COLO668 (cell line): ENCODE results near the gene TNXB.
"Not testable (repeated sequence)": the region's sequence is repeated elsewhere in the genome, so short reads cannot be mapped to it uniquely, and the experiment has no call there.

Experiments used
- DNase-seq: peaks from one replicate; lab custom pipeline; 2025; ENCODE audit not compliant: unreplicated experiment; lab: John Stamatoyannopoulos, UW

Gene TNXB

DNA sequence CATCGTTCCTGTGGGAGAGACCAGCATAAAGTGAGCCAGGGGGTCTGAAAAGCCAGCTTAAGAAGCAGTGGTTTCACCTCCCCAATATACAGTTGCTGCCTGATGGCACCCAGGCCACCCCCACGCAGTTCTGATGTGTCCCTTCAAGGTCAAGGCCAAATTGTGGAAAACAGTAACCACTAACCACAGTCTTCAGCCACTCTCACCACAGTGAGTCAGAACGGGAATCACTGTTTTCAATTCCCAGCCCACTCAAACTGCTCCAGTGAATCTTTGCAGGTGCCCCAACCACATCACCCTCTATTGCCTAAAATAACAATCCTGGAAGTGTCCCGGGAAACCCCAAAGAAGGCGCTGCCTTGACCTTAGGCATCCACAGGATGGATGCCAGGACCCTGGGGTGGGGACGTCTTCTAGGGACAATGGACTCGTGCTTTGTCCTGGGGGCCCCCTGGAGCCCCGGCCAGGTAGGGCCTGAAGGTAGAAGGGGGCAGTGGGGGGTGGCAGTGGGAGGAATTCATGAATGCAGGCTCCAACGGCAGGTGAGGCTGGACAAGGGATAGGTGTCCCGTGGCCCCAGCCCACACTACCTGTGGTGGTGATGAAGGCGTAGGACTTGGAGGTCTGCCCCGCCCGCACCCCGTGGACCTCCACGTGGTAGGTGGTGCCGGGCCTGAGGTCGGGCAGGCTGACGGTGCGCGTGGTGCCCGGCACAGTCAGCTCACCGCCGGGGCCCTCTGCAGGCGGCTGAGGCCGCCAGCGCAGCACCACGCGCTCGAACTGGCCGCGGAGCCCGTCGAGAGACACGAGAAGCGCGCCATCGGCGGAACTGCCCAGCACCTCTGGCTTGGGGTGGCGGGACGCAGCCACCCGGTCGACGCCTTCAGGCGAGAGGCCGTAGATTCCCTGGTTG is 22.2 kb downstream of the TNXB start:
- no peak for DNase-seq

DNA sequence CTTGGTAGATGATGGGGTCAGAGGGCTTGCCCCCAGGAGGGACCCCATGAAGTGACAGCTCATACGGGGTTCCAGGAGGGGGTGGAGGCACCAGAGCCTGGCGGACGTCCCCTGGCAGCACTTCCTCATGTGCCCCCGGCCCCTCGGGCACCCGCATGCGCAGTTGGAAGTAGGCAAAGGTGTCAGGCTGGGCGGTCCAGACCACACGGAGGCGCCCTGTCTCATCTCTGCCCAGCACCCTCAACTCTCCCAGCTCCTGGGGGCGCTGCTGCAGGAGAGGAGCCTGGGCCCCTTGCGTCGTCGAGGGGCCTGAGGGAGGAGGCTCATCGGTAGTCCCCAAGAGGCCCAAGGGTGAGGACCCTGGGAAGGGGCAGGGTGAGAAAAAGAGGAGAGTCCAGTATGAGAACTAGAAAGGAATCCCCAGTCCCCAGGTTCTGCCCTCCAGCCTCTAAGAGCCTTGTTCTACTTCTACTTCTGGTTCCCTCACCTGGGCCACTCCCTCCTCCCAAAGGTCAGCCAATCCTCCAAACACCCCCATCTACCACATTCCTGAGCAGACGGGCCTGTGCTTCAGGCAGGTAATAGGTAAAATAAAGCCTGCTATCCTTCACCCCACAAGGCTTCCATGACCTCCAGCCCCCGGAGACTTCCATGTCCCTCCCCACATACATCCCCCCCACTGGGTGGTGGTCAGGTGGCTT is 23.2 kb downstream of the TNXB start:
- no peak for DNase-seq

DNA sequence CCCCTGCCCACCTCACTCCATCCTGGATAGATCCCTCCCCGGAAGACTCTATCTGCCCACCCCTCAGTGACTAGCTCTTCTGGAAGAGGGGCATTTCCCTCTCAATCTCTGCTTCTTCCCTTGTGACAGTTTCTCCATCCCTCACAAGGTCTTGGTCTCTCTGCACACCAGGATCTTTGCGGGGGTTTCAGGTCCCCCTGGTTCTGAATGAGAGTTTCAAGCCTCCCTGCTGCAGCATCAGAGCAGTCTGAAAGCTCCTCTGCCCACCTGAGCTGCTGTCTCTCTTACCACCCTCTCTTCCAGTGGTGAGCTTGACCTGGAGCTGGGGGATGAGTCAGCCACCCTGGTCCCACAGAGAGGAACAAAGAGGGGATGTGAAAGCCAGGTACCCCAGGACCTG is 24.4 kb downstream of the TNXB start:
- DNase-seq = no peak

DNA sequence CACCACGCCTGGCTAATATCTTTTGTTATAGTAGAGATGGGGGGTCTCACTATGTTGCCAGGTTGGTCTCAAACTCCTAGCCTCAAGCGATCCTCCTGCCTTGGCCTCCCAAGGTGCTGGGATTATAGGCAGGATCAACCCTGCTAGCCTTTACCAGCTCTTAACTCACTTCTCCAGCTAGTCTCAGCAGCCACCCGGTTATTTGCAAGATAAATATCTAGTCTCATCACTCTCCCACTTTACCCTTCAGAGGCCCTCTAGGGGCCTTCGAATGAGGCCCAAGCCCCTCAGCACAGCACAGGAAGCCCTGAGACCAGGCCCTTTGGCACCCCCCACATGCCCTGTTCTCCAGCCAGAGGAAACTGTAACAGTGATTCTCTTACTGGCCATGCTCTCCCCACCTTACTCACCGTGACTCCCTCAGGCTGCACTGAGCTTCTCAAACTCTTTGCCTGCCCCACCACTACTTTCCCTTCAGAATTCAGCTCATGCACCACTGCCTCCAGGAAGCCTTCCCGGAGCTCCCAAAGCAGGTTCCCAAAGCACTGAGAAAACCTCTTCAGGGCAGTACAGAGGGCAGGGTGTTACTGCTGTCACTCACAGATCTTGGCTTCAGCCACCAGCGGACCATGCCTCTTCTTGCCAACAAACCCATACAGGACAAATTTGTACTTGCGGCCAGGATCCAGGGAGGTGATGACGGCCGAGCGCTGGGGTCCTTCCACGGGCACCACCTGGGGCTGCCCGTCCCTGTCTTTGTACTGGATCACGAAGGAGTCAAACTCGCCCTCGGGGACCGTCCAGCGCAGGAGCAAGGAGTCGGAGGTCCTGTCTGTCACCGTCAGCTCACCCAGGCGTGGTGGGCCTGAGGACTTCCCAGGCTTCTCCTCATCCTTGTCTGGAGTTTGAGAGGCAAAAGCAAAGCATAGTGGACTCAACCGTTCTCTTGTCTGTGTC is 25.0 kb downstream of the TNXB start:
- no peak for DNase-seq

DNA sequence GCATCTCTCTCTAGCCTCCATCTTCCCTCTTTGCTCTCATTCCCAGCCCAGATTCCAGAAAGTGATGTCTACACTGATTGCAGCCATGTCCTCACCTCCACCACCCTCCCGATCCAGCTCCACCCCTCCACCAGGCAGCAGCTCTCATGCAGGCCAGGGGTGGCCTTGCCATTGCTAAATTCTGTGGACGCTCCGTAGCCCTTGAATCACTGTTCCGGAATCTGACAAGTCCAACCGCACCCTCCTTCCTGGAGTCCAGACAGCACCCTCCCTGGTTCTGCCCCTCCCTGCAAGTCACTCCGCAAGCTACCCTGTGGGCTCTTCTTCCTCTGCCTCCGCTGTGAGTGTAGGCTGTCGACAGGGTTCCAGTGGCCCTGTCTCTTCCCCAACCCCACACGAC is 26.2 kb downstream of the TNXB start:
- DNase-seq = no peak

DNA sequence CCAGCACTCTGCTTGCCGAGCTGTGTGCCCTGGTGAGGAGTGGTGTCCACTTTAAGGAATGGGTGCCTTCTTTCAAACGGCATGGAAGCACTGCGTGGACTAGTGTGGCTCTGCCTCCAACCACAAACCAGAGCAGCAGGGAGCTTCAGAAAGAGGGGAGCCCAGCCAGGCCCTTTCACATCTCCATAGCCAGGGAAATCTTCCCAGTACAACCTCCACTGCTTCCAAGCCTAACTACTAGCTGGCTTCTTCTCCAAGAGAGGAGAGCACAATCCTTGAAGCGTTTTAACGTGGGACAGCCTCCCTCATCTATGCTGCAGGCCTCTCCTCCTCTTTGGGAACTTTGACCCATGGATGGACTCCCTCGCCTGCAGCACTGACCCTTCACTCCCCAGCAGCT is 26.7 kb downstream of the TNXB start:
- no peak for DNase-seq

DNA sequence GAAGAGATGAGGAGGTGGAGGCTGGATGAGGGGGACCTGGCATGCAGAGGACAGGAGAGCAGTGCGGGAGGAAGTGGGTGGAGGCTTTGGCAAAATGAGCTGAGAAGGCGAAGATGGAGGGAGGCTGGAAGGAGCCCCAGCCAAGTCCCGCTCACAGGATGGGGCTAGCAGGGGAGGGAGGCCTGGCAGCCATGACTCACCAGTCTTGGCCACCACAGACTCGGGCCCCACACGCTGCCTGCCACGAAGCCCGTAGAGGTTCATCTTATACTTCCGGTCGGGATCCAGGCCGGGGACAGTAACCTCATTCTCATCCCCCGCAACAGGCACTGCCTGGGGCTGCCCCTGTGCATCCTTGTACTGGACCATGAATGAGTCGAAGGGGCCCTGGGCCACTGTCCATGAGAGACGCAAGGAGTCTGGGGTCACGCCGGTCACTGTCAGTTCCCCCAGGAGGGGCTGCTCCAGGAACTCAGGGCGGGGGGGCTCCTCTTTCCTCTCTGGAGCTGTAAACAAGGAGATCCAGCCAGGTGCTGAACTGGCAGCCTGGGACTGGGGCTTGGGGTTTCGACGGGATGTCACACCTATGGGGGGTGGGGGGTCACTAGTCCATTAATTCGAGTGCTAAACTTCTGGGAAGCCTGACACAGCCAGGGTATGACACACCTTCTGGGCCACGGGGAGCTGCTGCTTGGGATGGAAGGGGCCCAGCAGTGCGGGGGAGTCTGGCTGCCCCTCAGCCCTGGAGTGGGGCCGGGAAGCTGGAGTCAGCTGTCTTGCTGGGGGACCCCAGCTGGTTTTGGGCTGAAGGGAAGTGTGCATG is 27.8 kb downstream of the TNXB start:
- DNase-seq = no peak

DNA sequence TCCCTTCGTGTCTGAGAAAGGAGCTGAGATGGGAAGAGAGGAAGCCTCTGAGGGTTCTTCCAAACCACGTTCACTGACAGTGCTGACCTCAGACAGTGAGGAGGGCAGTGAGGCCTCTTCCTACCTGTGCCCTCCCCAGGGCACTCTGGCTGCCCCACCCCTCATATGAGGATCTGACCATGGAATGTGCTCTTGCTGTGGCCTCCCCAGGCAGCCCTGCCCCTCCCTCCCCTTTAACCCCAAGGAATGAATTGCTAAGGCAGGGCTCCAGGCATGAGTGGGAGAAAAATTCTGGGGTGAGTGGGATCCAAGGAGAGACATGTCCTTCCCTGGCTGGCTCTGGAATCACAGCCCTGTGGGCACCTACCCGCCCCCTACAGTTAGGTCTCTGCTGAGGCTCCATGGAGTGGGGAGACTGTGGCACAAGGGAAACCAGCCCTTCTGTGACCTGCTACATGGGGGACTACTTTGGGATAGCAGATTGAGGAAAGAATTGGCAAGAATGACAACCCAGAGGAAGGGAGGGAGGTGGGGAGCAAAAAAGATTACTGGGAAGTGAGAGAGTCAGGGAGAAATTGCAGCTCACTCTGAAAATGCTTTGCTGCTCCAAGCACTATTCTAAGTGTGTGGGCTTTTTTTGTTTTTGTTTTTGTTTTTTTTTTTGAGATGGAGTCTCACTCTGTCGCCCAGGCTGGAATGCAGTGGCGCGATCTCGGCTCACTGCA is 29.4 kb downstream of the TNXB start:
- no peak for DNase-seq

DNA sequence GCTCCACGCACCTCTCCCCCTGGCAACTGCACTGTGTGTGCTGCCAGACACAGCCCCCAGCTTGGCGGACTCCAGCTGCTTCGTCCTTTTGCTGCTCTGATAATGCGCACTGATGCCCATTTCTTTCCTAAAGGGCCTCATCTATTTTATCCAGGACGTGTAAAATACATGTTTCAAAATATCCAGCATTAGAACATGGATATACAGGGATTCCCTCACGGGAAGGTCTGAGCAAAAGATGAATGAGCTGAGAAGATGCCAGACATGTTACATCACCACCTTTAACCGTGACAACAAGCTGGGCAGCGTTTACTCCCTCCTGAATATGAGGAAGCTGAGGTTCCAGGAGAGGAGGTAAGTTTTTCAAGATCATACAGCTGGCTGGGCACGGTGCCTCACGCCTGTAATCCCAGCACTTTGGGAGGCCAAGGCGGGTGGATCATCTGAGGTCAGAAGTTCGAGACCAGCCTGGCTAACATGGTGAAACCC is 32.8 kb downstream of the TNXB start:
- DNase-seq = no peak

DNA sequence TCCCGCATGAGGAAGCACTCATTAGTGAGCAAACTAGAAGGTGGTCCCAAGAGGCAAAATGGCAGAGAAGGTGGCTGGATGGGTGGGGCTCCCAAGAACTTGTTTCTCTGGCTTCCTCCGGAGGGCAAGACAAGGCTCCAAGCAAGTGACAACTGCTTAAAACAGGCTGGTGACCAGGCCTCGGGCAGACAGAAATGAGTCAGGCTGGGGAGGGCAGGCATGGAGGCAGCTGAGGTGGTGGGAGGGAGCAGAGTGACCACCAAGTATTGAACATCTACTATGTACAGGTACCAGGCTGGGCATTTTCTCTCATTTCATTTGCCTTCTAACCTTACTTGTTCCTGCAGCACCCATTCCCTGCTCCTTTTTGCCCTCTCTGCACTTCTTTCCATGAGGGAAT is 33.4 kb downstream of the TNXB start:
- no peak for DNase-seq

DNA sequence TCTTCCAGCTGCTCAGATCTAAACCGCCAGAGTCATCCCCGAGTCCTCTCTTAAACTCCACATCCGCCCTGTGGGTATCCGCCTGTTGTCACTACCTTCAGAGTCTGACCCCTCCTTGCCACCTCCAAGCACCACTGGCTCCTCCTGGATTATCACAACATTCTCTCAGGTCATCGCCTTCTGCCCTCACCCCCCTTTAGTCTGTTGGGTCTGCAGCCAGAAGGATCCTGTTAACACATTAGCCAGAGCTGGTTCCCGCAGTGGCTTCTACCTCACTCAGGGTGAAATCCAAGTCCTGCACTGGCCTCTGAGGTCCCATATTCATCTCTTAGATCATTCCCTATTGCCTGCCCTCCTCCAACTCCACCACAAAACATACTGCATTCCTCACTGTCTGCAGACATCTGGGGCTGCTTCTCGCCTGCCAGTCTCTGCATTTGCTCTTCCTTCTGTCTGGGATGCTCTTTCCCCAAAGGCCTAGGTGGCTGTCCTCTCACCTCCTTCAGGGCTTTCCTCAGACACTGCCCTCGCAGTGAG is 34.1 kb downstream of the TNXB start:
- no peak for DNase-seq

DNA sequence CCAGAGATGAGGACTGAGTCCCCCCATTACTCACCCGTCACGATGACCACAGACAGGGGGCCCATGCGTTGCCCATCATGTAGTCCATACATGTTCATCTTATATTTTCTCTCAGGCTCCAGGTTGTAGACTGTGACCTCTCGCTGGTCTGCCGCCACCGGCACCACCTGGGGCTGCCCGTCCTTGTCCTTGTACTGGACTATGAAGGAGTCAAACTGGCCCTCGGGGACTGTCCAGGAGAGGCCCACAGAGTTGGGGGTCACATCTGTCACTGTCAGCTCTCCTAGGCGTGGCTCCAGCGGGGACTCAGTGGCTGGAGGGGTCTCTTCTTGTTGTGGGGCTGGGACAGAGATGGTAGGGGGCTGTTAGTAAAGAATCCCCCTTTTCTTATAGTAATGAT is 35.5 kb downstream of the TNXB start:
- no peak for DNase-seq

DNA sequence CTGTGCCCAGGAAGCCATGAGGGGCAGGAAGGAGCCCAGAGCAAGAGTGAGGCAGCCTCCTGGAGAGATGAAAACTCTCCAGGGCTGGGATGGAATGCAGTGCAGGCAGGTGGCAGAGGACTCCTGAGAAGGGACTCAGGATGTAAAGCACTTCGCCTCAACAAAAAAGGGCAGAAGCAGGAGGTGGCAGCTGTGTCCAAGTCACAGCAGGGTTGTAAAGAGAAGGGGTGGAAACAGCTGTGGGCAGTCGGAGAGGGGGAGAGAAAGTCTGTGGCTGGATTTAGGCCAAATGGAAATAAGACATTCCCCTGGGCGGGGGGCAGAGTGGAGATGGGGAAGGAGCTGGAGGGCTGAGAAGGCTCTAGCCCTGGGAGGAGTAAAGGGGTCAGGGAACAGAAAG is 36.0 kb downstream of the TNXB start:
- no peak for DNase-seq

DNA sequence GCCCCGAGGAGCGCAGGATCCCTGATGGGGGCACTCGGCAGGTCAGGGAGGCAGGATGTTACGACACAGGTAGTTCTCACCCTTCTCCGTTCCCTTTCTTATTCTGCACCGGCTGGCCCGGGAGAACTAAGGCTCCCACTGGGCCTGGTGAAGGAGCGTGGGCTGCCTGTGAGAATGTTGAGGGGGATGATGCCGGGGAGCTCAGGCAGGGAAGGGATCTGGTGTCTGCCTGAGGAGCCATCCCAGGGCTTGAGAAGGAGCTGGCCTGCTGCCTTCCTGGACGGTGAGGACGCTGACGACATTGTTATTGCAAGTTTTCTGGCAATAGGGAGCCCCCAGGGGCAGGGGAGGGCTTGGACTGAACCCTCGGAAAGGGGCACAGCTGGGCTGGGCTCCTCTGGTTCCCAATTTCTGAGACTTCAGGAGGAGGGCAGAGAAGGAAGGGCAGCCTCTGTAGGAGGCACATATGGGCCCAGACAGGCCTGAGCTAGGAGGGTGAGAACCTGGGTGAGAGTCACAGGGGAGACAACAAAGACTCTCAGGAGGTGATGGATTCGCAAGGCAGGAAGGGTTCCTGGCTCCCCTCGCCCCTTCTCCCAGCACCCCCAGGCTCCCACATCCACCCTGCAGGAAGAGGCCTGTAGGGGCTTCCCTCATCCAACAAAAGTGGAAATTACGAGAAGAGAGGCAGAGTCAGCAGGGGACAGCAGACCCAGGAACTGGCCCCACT is 38.2 kb downstream of the TNXB start:
- DNase-seq = no peak

DNA sequence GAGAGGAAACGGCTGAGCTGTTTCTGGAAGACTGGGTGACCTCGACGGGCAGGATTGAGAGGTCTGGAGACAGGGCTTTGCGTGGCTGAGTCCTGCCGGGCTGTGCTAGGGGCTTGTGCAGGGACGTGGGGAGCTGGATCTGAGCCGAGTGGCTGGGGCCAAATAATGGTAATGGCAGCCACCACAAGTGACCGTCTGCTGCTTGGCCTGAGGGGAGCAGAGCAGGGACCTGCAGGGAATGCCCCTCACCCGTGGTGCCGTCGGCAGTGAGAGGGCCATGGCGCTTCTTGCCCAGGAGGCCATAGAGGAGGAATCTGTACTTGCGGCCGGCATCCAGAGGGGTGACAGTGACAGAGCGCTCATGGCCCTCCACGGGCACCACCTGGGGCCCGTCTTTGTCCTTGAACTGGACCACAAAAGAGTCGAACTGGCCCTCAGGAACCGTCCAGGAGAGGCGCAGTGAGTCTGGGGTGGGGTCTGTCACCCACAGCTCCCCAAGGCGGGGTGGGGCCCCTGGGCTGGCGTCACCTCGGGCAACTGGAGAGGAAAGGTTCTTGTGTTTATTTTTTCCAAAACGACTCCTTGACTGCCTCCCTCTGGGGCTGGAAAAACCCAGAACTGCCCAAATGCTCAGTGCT is 39.1 kb downstream of the TNXB start:
- no peak for DNase-seq

DNA sequence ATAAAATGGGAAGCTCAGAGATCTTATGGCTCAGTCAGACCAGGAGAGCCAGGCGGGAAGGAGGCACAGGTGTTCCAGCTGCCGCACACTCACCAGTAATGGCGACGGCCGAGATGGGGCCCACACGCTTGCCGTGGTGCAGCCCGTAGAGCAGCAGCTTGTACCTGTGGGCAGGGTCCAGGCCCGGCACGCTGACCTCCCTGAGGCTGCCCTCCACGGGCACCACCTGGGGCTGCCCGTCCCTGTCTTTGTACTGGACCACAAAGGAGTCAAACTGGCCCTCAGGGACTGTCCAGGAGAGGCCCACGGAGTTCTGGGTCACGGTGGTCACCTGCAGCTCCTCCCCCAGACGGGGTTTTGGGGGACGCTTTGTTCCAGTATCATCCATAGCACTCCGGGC is 39.7 kb downstream of the TNXB start:
- DNase-seq = no peak

DNA sequence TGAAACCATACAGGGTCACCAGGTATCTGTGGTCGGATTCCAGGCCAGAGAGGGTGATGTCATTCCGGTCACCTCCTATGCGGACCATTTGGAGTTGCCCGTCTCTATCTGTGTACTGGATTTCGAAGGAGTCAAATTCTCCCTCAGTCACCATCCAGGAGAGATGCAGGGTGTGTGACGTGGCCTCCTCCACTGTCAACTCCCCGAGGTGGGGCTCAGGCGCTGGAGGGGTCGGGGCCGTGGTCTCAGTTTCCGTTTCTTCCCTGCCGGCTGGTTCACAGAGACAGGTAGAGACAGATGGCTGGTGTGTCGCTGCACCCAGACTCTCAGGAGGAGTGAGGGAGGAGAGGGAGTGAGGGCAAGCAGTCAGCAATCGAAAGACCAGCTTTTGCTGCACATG is 40.3 kb downstream of the TNXB start:
- no peak for DNase-seq

DNA sequence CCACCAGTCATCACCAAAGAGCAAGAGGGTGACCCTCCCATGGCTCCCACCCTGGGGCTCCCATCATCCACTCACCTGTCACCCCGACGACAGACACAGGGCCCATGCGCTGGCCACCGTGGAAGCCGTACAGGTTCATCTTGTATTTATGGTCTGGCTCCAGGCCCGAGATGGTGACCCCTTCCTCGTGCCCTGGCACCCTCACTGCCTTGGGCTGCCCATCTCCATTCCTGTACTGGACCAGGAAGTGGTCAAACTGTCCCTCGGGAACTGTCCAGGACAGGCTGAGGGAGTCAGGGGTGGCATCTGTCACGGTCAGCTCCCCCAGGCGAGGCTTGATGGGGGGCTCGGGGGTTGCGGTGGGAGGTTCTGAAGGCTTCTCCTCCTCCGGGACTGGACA is 40.8 kb downstream of the TNXB start:
- DNase-seq = not testable (repeated sequence)
